ENCODE data around the gene SLC2A9.

SLC2A9 gene

DNA sequence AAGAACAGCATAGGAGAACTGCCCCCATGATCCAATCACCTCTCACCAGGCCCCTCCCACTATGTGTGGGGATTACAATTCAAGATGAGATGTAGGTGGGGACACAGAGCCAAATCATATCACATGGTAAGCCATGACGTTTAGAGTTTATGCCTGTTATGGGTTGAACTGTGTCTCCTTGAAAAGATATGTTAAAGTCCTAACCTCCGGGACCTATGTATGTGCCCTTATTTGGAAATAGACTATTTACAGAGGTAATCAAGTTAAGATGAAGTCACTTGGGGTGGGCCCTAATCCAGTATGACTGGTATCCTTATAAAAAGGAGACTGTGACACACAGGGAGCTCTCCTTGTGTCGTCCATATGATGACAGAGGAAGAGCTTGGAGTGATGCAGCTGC lies 25.2 kb upstream of the SLC2A9 start:
- in situ Hi-C loops (cut with MboI; ENCODE audit: low pct_unique_long_range_greater_than_20kb, low sequenced_read_pairs, unreplicated experiment) = no loop called here
- no peak for DNase-seq (ENCODE audit: low spot score)
- TF ChIP-seq, protein P1, sequence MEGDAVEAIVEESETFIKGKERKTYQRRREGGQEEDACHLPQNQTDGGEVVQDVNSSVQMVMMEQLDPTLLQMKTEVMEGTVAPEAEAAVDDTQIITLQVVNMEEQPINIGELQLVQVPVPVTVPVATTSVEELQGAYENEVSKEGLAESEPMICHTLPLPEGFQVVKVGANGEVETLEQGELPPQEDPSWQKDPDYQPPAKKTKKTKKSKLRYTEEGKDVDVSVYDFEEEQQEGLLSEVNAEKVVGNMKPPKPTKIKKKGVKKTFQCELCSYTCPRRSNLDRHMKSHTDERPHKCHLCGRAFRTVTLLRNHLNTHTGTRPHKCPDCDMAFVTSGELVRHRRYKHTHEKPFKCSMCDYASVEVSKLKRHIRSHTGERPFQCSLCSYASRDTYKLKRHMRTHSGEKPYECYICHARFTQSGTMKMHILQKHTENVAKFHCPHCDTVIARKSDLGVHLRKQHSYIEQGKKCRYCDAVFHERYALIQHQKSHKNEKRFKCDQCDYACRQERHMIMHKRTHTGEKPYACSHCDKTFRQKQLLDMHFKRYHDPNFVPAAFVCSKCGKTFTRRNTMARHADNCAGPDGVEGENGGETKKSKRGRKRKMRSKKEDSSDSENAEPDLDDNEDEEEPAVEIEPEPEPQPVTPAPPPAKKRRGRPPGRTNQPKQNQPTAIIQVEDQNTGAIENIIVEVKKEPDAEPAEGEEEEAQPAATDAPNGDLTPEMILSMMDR (IDR thresholded peaks at IDR 0.05; ENCODE audit: extremely low read depth, insufficient read depth, missing control alignments) = no peak

DNA sequence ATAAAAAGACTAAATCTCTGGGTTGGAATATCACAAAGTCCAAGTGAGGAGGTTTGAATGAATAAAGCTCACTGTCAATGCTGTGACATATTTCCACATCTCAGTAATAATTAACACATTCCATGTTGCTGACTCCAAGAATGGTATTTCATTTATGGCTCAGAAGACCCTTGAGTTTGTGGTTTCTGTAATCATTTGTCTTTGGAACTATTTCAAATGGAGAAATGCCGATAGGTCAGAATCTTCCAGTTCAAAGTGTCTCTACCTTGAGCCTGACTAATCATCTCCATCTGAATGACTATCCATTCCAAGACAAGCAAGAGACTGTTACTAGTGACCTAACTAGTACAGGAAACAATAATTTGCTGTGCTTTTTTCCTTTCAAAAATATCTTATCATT lies 24.2 kb upstream of the SLC2A9 start:
- no peak for DNase-seq (ENCODE audit: low spot score)
- in situ Hi-C loops (cut with MboI; ENCODE audit: low pct_unique_long_range_greater_than_20kb, low sequenced_read_pairs, unreplicated experiment) = no loop called here

DNA sequence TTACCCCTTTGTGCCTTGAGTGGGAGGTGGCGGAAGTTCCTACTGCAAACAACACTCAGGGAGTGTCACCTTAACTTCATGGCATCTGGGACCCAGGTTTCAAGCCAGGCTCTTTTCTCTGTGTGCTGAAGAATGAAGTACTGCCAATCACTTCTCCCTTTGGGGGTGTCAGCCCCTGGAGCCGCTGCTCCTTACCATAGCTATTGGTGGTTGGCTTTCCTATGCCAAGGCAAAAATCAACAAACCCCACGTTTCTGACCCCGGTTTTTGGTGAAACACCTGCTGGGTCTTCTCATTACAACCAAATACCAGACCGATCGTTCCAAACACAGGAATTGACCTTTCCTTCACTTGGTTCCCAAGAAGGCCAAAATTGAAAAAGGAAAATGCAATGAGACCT lies 19.7 kb upstream of the SLC2A9 start:
- in situ Hi-C loops (cut with MboI; ENCODE audit: low pct_unique_long_range_greater_than_20kb, low sequenced_read_pairs, unreplicated experiment) = no loop called here

More for the DNA sequence above, 24.2 kb upstream of the SLC2A9 start:
- TF ChIP-seq, protein P1 (IDR thresholded peaks at IDR 0.05; ENCODE audit: extremely low read depth, insufficient read depth, missing control alignments) = no peak

DNA sequence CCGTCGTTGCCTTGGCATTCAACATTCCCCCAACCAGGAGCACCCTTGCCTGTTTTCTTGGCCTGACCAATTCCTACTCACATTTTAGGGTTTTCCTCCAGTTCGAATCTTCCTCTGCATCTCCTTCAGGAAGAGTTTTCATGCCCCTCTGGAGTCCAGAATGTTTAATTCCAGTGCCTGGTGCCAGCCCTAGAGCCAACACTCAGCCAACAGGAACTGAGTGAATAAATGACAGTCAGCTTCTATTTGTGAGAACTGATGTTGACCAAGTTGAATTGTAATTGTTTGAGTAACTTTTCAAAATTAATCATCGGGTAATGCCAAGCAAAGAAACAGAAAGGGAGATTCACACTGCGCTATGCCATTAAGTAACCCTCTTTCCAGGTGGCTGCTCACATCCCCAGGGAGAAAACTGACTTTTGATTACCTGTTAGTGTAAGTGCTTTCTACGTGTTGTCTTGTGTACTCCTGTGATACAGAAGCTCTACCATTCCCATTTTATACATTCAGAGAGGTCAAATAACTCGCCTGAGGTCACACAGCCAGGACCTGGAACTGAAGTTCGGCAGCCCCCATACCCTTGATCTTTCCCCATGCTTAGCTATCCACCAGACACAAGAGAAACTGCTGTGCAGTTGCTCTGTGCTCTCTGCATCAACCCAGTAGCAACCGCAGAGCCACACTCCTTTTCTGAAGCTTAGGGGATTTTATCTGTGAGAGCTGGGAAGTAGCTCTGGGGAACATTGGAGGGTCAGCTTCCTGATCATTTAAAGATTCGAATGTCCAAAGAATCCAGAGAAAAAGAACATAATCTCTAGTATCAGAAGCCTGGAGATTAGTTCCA lies 19.0 kb upstream of the SLC2A9 start:
- TF ChIP-seq, protein P1 (IDR thresholded peaks at IDR 0.05; ENCODE audit: extremely low read depth, insufficient read depth, missing control alignments) = no peak
- no peak for DNase-seq (ENCODE audit: low spot score)
- in situ Hi-C loops (cut with MboI; ENCODE audit: low pct_unique_long_range_greater_than_20kb, low sequenced_read_pairs, unreplicated experiment) = no loop called here

More for the DNA sequence above, 19.7 kb upstream of the SLC2A9 start:
- no peak for DNase-seq (ENCODE audit: low spot score)
- TF ChIP-seq, protein P1 (IDR thresholded peaks at IDR 0.05; ENCODE audit: extremely low read depth, insufficient read depth, missing control alignments) = no peak

DNA sequence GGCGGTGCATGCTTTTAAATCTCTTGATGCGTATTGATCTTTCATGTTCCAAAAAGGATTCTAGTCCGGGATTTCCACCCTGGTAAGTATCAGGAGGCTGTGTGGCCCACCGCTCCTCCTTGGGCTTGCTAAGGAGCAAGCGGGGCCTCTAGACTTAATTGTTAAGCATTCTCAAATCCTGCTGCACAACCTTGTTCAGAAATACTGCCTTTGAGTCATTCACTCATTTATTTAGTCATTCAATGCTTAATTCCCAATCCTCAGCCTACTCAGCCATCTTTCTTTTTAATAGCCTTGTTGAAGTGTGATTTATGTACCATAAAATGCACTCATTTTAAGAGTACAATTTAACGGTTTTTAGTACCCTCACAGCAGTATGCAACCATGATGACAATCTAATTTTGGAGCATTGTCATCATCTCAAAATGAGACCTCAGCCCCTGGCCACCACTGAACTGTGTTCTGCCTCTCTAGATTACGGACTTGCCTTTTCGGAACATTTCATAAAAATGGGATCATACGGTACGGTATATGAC lies 15.6 kb upstream of the SLC2A9 start:
- no peak for DNase-seq (ENCODE audit: low spot score)
- in situ Hi-C loops (cut with MboI; ENCODE audit: low pct_unique_long_range_greater_than_20kb, low sequenced_read_pairs, unreplicated experiment) = no loop called here
- TF ChIP-seq, protein P1 (IDR thresholded peaks at IDR 0.05; ENCODE audit: extremely low read depth, insufficient read depth, missing control alignments) = no peak

DNA sequence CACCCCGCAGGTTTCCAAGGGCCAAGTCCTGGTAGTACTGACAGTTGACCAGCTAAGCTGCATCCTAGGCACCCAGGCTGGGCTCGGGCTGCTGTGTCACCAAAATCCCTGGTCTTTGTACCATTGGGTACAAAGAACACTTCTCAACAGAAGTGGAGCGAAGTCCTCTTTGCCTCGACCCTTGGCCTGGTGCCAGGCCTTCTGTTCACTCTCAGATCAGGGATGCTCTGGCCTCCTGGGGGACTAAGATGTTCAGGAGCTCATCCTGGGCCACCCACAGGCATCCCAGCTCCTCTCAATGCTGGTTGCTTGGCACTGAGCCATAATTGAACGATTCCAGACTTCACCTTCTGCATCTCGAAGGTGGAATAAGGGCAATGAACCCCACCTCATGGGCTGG lies 13.8 kb upstream of the SLC2A9 start:
- TF ChIP-seq, protein P1 (IDR thresholded peaks at IDR 0.05; ENCODE audit: extremely low read depth, insufficient read depth, missing control alignments) = no peak
- no peak for DNase-seq (ENCODE audit: low spot score)
- in situ Hi-C loops (cut with MboI; ENCODE audit: low pct_unique_long_range_greater_than_20kb, low sequenced_read_pairs, unreplicated experiment) = no loop called here
